Parietal lobe (tissue), 1 donor: ENCODE data around the gene ZNF735. TPM values are rescaled to one million over a fixed set of nuclear protein-coding genes. Genes with fewer than 3 reads are reported as not detected.

Source experiments
- total RNA-seq: library from RNA; depleted of rRNA; stranded (reverse); fragments of >200 nt; gene quantifications from one replicate; pipeline ENCODE4 v1.2.3, GENCODE V29; 2014

ZNF735 gene
- total RNA-seq: not detected

GRCh38 chr7:64206903-64207302 lies at the start of gene ZNF735:
ZNF735 (plus strand) TSS chr7:64207203; CDS start chr7:64207203, 0 bp downstream.

GRCh38 chr7:64228174-64228573 lies 21.2 kb downstream of the ZNF735 start, which contains the start of gene ZNF679:
ZNF679 (plus strand) TSS chr7:64228474; CDS start chr7:64249118, 20,644 bp downstream.

Other genes with a start within 250 kb of the ZNF735 start
- not detected for gene ZNF722, start 208.4 kb upstream of the ZNF735 start, total RNA-seq
- 3.8 TPM for gene ZNF727, start 161.8 kb upstream of the ZNF735 start, total RNA-seq
- not detected for gene ZNF679, start 21.3 kb downstream of the ZNF735 start, total RNA-seq
- 81.1 TPM for gene ZNF736, start 106.8 kb downstream of the ZNF735 start, total RNA-seq